HEK293 (cell line): ENCODE results near the gene KCTD17.

ENCODE experiments used
- CTCF ChIA-PET: fragments of 350-600 bp; formaldehyde crosslinking; extraction: SDS; loops from one replicate; lab custom pipeline; 2021; ENCODE audit warnings: antibody characterized with exemption; lab: Yijun Ruan, JAX
- POLR2A ChIA-PET: fragments of 300-600 bp; formaldehyde crosslinking; extraction: SDS; loops from one replicate; lab custom pipeline; 2020; ENCODE audit warnings: antibody characterized with exemption, inconsistent platforms; lab: Yijun Ruan, JAX
- H3K27ac ChIP-seq: fragments of 200-500 bp; sonication (Bioruptor generic); 2 replicates; pipeline ENCODE4 v1.5.1; 2014; ENCODE audit warnings: low read depth, low read length, control low read depth, inconsistent platforms; ENCODE audit errors: extremely low read depth
- H3K36me3 ChIP-seq, 2 experiments: fragments of 200-500 bp in 1 of 2; sonication (Bioruptor generic) in 1 of 2; 1 replicate in 1 of 2; 2 replicates in 1 of 2; pipeline ENCODE4 v1.5.1; 2014 to 2017; ENCODE audit warnings: inconsistent platforms in 2 of 2, low read length in 2 of 2; ENCODE audit not compliant: control insufficient read depth in 2 of 2, insufficient read depth in 1 of 2
- H3K4me1 ChIP-seq: fragments of 200-500 bp; sonication (Bioruptor generic); 2 replicates; pipeline ENCODE4 v1.5.1; 2014; ENCODE audit warnings: mild to moderate bottlenecking, low read length, inconsistent platforms; ENCODE audit not compliant: control insufficient read depth, insufficient read depth
- H3K4me3 ChIP-seq: 2 replicates; pipeline ENCODE4 v1.5.1; 2011; ENCODE audit warnings: low read depth, mild to moderate bottlenecking, control low read depth, low read length, moderate library complexity
- H3K9me3 ChIP-seq: fragments of 200-500 bp; sonication (Bioruptor generic); 2 replicates; pipeline ENCODE4 v1.5.1; 2014; ENCODE audit warnings: low read depth, low read length, inconsistent platforms; ENCODE audit not compliant: control insufficient read depth, insufficient read depth
- GLIS1 ChIP-seq: fragments of 450-650 bp; formaldehyde crosslinking; IDR thresholded peaks from 2 replicates; pipeline ENCODE4 v1.5.1; 2016; ENCODE audit warnings: missing biosample characterization, missing genetic modification characterization
- INSM2 ChIP-seq: fragments of 450-650 bp; formaldehyde crosslinking; IDR thresholded peaks from 2 replicates; pipeline ENCODE4 v1.5.1; 2016; ENCODE audit warnings: missing biosample characterization, missing genetic modification characterization
- KLF1 ChIP-seq: fragments of 450-650 bp; formaldehyde crosslinking; IDR thresholded peaks from 2 replicates; pipeline ENCODE4 v1.5.1; 2016; ENCODE audit warnings: missing biosample characterization, missing genetic modification characterization
- PRDM10 ChIP-seq: fragments of 450-650 bp; formaldehyde crosslinking; IDR thresholded peaks from 2 replicates; pipeline ENCODE4 v1.5.1; 2016; ENCODE audit warnings: missing biosample characterization, missing genetic modification characterization
- REST ChIP-seq: fragments of 450-650 bp; formaldehyde crosslinking; IDR thresholded peaks from 2 replicates; pipeline ENCODE4 v1.5.1; 2016; ENCODE audit warnings: missing biosample characterization, missing genetic modification characterization
- ZBTB20 ChIP-seq: fragments of 450-650 bp; formaldehyde crosslinking; IDR thresholded peaks from 2 replicates; pipeline ENCODE4 v1.5.1; 2016; ENCODE audit warnings: missing biosample characterization, missing genetic modification characterization
- ZBTB26 ChIP-seq: fragments of 450-650 bp; formaldehyde crosslinking; optimal IDR thresholded peaks from 2 replicates; pipeline ENCODE3; 2016; ENCODE audit warnings: missing biosample characterization, mild to moderate bottlenecking, missing genetic modification characterization
- ZNF184 ChIP-seq: fragments of 450-650 bp; IDR thresholded peaks from 2 replicates; pipeline ENCODE4 v1.5.1; 2018; ENCODE audit warnings: missing biosample characterization, mild to moderate bottlenecking, missing genetic modification characterization
- ZNF341 ChIP-seq: fragments of 450-650 bp; formaldehyde crosslinking; IDR thresholded peaks from 2 replicates; pipeline ENCODE4; 2016; ENCODE audit warnings: low read depth, missing biosample characterization, missing genetic modification characterization
- ZNF449 ChIP-seq: fragments of 450-650 bp; formaldehyde crosslinking; IDR thresholded peaks from 2 replicates; pipeline ENCODE4 v1.5.1; 2017; ENCODE audit warnings: missing biosample characterization, mild to moderate bottlenecking, missing genetic modification characterization, moderate library complexity
- ZNF654 ChIP-seq: fragments of 450-650 bp; formaldehyde crosslinking; IDR thresholded peaks from 2 replicates; pipeline ENCODE4 v1.5.1; 2016; ENCODE audit warnings: low read depth, missing biosample characterization, missing genetic modification characterization
- ZNF747 ChIP-seq: fragments of 450-650 bp; formaldehyde crosslinking; IDR thresholded peaks from 2 replicates; pipeline ENCODE4 v1.5.1; 2016; ENCODE audit warnings: missing biosample characterization, missing genetic modification characterization

Gene KCTD17

GRCh38 chr22:37043828-37044538 is 7.6 kb upstream of the KCTD17 start (continued):
- TF ChIP-seq ZBTB26 (tag by site-specific recombination) (peak; percentile 24), ZNF747 (tag by site-specific recombination) (no peak), KLF1 (tag by site-specific recombination) (peak; percentile 56), ZNF654 (tag by site-specific recombination) (peak; percentile 31; the same call in 1 of the 2 replicates), ZBTB20 (tag by site-specific recombination) (0 out of 2 replicates have a peak, but pooled peaks have one; percentile 43), PRDM10 (peak; percentile 93), ZNF341 (tag by site-specific recombination) (peak; percentile 20; the same call in 1 of the 2 replicates), GLIS1 (tag by site-specific recombination) (peak; percentile 56), REST (peak; percentile 34; the same call in 1 of the 2 replicates)

GRCh38 chr22:37044634-37045625 is 6.6 kb upstream of the KCTD17 start:
- POLR2A ChIA-PET, result interaction anchor here (0.6 to 1.6 kb wide), 3 partner anchors 9 to 155 kb away, joined by 3 read pairs; no protein-coding TSS in a partner anchor
- Histone ChIP-seq H3K36me3 (no peaks in the 10 kb centered on the region), H3K4me1 (no peaks in the 10 kb centered on the region), H3K4me3 (no peak overlapping the region), H3K27ac (no peak overlapping the region), H3K9me3 (no peaks in the 10 kb centered on the region)
- TF ChIP-seq ZNF341 (tag by site-specific recombination) (peak; percentile 38), ZNF449 (tag by site-specific recombination) (no peak), ZNF184 (tag by site-specific recombination) (no peak), INSM2 (tag by site-specific recombination) (no peak)
- CTCF ChIA-PET, result interaction anchor here (0.5 to 3.5 kb wide), 33 partner anchors 10 to 751 kb away, joined by 3 to 14 read pairs (median 4); partner anchors contain the start of genes IL2RB, MPST and TST
